K562 (cell line): ENCODE data around the gene POTEF. TPM values are rescaled to one million over a fixed set of nuclear protein-coding genes. Genes with fewer than 3 reads are reported as not detected.
"Not testable (repeated sequence)": the region's sequence is repeated elsewhere in the genome, so short reads cannot be mapped to it uniquely, and the experiment has no call there.

ENCODE experiments used
- ATAC-seq: fragments of 200-7000 bp; cut with Tn5 transposase; 3 replicates; pipeline ENCODE4 v1.9.1; 2020; ENCODE audit warnings: moderate library complexity
- BruUV-seq: library from RNA; stranded (reverse); fragments of 400-500 nt; replicated peaks from 2 replicates; lab custom pipeline; 2021; lab: Mats Ljungman, UMichigan
- CTCF ChIA-PET: fragments of 300-600 bp; formaldehyde crosslinking; extraction: SDS; loops from one replicate; lab custom pipeline; 2021; ENCODE audit warnings: low intra/inter-chr PET ratio; lab: Yijun Ruan, JAX
- POLR2A ChIA-PET: fragments of 300-600, 350-650 bp; sonication (Branson Sonifier 250); formaldehyde crosslinking; extraction: SDS; loops from one replicate; lab custom pipeline; 2021; ENCODE audit warnings: antibody characterized with exemption, inconsistent platforms; lab: Yijun Ruan, JAX
- DNase-seq, 4 experiments: peaks; one replicate each; pipeline versions ENCODE4 v3.0.0 to v3.0.0-alpha.2; 2011 to 2018; ENCODE audit warnings: low spot score in 3 of 4, mixed read lengths in 3 of 4; ENCODE audit errors: extremely low read depth in 1 of 4
- FAIRE-seq: peaks from 2 replicates; lab custom pipeline; 2011; peaks lifted over from hg19 to GRCh38; lab: Jason Lieb, UNC
- H2AFZ ChIP-seq: 2 replicates; pipeline ENCODE4 v1.6.0; 2011; ENCODE audit warnings: low read depth, low read length, control low read depth, inconsistent platforms
- H3K27ac ChIP-seq: fragments of 200-600 bp; 3 replicates; pipeline ENCODE4 v1.8.0; 2011; ENCODE audit warnings: low read depth, mild to moderate bottlenecking, control low read depth, inconsistent platforms, low read length, moderate library complexity, mixed read lengths; ENCODE audit errors: extremely low read depth
- H3K27me3 ChIP-seq, 2 experiments: fragments of 300-600 bp in 1 of 2; 2 replicates in 1 of 2; 3 replicates in 1 of 2; pipeline versions ENCODE4 v1.6.0 to v1.8.0; 2011; ENCODE audit warnings: inconsistent platforms in 2 of 2, low read length in 2 of 2, mild to moderate bottlenecking in 1 of 2, mixed read lengths in 1 of 2, moderate library complexity in 1 of 2; ENCODE audit not compliant: control insufficient read depth in 2 of 2, insufficient read depth in 2 of 2
- H3K36me3 ChIP-seq: fragments of 300-600 bp; 3 replicates; pipeline ENCODE4 v1.8.0; 2011; ENCODE audit warnings: mild to moderate bottlenecking, low read length, inconsistent platforms; ENCODE audit not compliant: control insufficient read depth, insufficient read depth
- H3K4me1 ChIP-seq, 2 experiments: fragments of 200-600 bp in 1 of 2; replicated peaks in 1 of 2; 2 replicates in 1 of 2; 3 replicates in 1 of 2; pipeline versions ENCODE4 v1.5.1 to v1.8.0; 2011; ENCODE audit warnings: inconsistent platforms in 2 of 2, low read length in 2 of 2, mild to moderate bottlenecking in 1 of 2, mixed read lengths in 1 of 2, moderate library complexity in 1 of 2; ENCODE audit not compliant: control insufficient read depth in 2 of 2, insufficient read depth in 2 of 2
- H3K4me2 ChIP-seq: 2 replicates; pipeline ENCODE4 v1.6.1; 2011; ENCODE audit warnings: low read length, control low read depth, inconsistent platforms, mixed read lengths; ENCODE audit not compliant: insufficient read depth
- H3K4me3 ChIP-seq: fragments of 200-600 bp; sonication (generic), shearing (Covaris generic); 2 replicates; pipeline ENCODE4 v1.5.1; 2016; ENCODE audit warnings: control low read depth, inconsistent platforms
- H3K79me2 ChIP-seq: fragments of 200-600 bp; 3 replicates; pipeline ENCODE4 v1.8.0; 2011; ENCODE audit warnings: low read length, inconsistent platforms; ENCODE audit not compliant: control insufficient read depth, insufficient read depth
- H3K9ac ChIP-seq, 2 experiments: 2 replicates each; pipeline versions ENCODE4 v1.6.0 to v1.6.1; 2011; ENCODE audit warnings: low read depth in 2 of 2, low read length in 2 of 2, control low read depth in 1 of 2, inconsistent platforms in 1 of 2, mild to moderate bottlenecking in 1 of 2, mixed read lengths in 1 of 2; ENCODE audit not compliant: insufficient read depth in 1 of 2
- H3K9me1 ChIP-seq: one replicate; pipeline ENCODE4 v1.6.0; 2011; ENCODE audit warnings: inconsistent platforms, mild to moderate bottlenecking, low read length, moderate library complexity; ENCODE audit not compliant: control insufficient read depth, insufficient read depth
- H3K9me3 ChIP-seq: replicated peaks from 2 replicates; pipeline ENCODE4 v1.5.1; 2011; ENCODE audit warnings: low read depth, low read length, inconsistent platforms; ENCODE audit not compliant: control insufficient read depth, insufficient read depth
- H4K20me1 ChIP-seq: replicated peaks from 2 replicates; pipeline ENCODE4 v1.6.1; 2011; ENCODE audit warnings: low read length, inconsistent platforms, mixed read lengths; ENCODE audit not compliant: control insufficient read depth, insufficient read depth
- C11orf30 ChIP-seq: fragments of 450-650 bp; IDR thresholded peaks from 2 replicates; pipeline ENCODE4 v1.6.1; 2016; ENCODE audit warnings: low read depth, mild to moderate bottlenecking
- CAMTA2 ChIP-seq: fragments of 250-450 bp; sonication (Bioruptor Pico); conservative IDR thresholded peaks from 2 replicates; pipeline ENCODE4 v1.5.1; 2022
- WGBS: fragments of 100-300 bp; shearing (Covaris generic); methylation state at CpG from one replicate; pipeline ENCODE4 v1.1.6; 2016; ENCODE audit warnings: low coverage, mixed read lengths; ENCODE audit not compliant: insufficient coverage; ENCODE audit errors: missing lambda C conversion rate; 5-methylcytosine and 5-hydroxymethylcytosine counted together
- in situ Hi-C: fragments of 300-500 bp; cut with MboI; formaldehyde crosslinking; loops from 4 replicates; pipeline ENCODE4 v1.15.0; 2018; ENCODE audit warnings: inconsistent platforms, mixed read lengths
- intact Hi-C: fragments of 100-400 bp; cut with micrococcal nuclease; formaldehyde crosslinking; loops from 2 replicates; pipeline ENCODE4 v1.14.2; 2022
- polyA plus RNA-seq, 8 experiments: library from polyadenylated mRNA; depleted of rRNA in 4 of 8; stranded (reverse) in 5 of 8; unstranded in 3 of 8; fragments of >200 nt; fragmentation: Nextera tagmentation in 2 of 8; fragmentation: Illumina TruSeq in 1 of 8; extraction: Ambion mirVana in 2 of 8; extraction: Trizol in 1 of 8; gene quantifications; 2 replicates each; pipeline versions ENCODE4 v1.2.1 to v1.2.3, GENCODE V29; 2011 to 2014; ENCODE audit warnings: inconsistent platforms in 1 of 8, missing spikeins in 1 of 8
- total RNA-seq, 7 experiments: library from RNA; depleted of rRNA in 6 of 7; stranded (reverse); fragments of >200 nt in 6 of 7; fragmentation: Illumina TruSeq in 2 of 7; extraction: Trizol in 2 of 7; gene quantifications; 2 replicates each; pipeline versions ENCODE4 v1.2.1 to v1.2.3, GENCODE V29; 2011 to 2021; ENCODE audit warnings: low replicate concordance in 1 of 7
- TF ChIP-seq, protein P1 (sequence below): fragments of 450-650 bp; conservative IDR thresholded peaks from 2 replicates; pipeline ENCODE4 v1.6.1; 2016; ENCODE audit warnings: missing genetic modification characterization, low read depth, mild to moderate bottlenecking, missing compliant biosample characterization, moderate library complexity

Gene POTEF
- total and polyA plus RNA-seq, 9 of the 15 experiments (the other 6 are each of a cell fraction or from before 2014, with no cell fraction given) = 0.04 to 2.2 (median 0.27) TPM; not detected in 1

DNA sequence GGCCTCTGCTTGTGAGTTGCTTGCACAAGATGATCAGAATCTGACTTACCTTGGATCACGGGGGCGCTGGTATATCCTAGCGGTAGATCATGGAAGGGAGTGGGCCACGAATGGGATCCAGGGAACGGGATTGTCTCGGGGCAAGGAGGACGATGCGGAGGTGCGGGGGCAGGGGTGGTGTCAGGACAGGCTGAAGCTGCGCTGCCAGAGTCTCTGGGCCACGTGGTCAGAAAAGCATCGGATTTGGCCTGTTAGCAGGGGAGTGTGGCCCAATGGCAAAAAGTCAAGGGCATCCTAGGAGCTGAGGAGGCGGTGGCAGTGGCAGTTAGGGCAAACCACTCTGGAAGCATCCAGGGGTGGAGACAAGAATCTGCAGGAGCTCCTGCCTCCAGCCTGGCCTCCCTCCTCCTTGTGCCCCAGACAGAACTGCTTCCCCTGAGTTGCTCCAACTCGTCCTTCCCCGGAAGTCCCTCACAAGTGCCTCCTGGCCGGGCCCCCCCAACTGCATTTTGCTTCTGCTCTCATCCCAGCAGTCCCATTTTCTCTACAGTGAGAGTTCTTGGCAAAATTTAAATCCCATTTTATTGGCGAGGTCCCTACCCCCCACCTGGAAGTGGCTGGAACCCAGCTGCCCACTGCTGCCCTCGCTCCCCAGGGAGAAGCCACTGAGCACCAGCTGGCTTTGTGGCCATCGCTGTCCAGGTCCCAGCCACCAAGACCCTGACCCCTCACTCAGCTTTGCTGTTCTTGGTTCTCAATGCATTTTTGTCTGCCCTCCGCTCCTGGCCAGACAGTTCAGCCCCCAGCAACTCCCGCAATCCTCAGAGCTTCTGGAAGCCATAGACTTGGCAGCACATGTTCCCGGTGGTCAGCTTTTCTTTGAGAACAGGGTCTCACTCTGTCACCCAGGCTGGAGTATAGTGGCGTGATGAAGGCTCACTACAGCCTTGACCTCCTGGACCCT, 21.4 kb upstream of the POTEF start (continued):
- TF ChIP-seq, protein P1, sequence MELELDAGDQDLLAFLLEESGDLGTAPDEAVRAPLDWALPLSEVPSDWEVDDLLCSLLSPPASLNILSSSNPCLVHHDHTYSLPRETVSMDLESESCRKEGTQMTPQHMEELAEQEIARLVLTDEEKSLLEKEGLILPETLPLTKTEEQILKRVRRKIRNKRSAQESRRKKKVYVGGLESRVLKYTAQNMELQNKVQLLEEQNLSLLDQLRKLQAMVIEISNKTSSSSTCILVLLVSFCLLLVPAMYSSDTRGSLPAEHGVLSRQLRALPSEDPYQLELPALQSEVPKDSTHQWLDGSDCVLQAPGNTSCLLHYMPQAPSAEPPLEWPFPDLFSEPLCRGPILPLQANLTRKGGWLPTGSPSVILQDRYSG (tag) = no peak
- TF ChIP-seq CAMTA2 (CRISPR knock-in tag) (no peak), C11orf30 (no peak)
- TF ChIP-seq, all 486 proteins: peak for 3

DNA sequence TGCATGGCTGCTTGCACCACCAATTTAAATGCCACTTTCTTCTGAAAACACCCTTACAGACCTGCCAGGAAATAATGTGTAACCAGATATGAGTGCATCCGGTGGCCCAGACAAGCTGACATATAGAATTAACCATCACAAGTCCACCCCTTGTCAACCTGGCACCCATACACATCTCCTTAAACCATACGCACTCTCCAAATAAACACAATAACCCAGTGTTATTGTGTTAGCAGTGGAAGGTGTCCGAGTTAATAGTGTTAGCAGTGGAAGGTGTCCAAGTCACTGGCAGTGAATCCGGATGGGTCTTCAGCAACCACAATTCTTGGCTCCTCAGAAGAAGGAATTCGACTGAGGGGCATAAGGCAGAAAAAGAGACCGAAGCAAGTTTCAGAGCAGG, 19.5 kb upstream of the POTEF start:
- intact Hi-C loops, H3K9ac ChIP-seq, H3K27me3 ChIP-seq, H3K4me2 ChIP-seq, H3K79me2 ChIP-seq, H3K27ac ChIP-seq, H3K9me1 ChIP-seq, BruUV-seq, DNase-seq, H3K4me3 ChIP-seq, H3K9me3 ChIP-seq, CTCF ChIA-PET, H2AFZ ChIP-seq, ATAC-seq, H4K20me1 ChIP-seq: not testable (repeated sequence)
- Histone ChIP-seq H3K36me3 (peaks cover 13% of the 10 kb centered on the region; the same call in 1 of the 3 replicates), H3K4me1 (peaks cover 0 to 11% of the 10 kb centered on the region in 2 experiments; a peak in 2 of 5 replicates)
- POLR2A ChIA-PET = interaction anchor here (0.6 to 1.1 kb wide), 2 partner anchors 184 to 195 kb away, joined by 3 to 4 read pairs; no protein-coding TSS in a partner anchor
- peak; percentile 78 for FAIRE-seq
- in situ Hi-C loops = loop anchor here (5.0 kb wide), 1 partner anchor 1374 kb away; no protein-coding TSS in a partner anchor
- WGBS = 22% methylated on average over 6 of the region's 6 CpGs
